Measurements from ENCODE around the gene ANAPC10. TPM values are rescaled to one million over a fixed set of nuclear protein-coding genes. Genes with fewer than 3 reads are reported as not detected.

Gene ANAPC10
- total RNA-seq, 1 experiment from 2014 or later = 27.2 TPM

GRCh38 chr4:145044341-145044740, 53.7 kb downstream of the ANAPC10 start:
- Histone ChIP-seq H3K9me3 (ENCODE audit: control insufficient read depth in 1 of 2, insufficient read depth in 1 of 2, low read depth in 1 of 2, low read length in 2 of 2) (no peaks in the 10 kb centered on the region), H3K9me2 (ENCODE audit: insufficient read depth) (no peaks in the 10 kb centered on the region), H3K27me3 (ENCODE audit: insufficient read depth, low read length) (no peaks in the 10 kb centered on the region), H3K4me3 (replicated peaks in 1 of 2; ENCODE audit: low read depth in 1 of 2, low read length in 2 of 2) (no peak overlapping the region), H3K27ac (ENCODE audit: low read depth, low read length) (no peak overlapping the region), H2AFZ (ENCODE audit: low read depth, low read length, poor library complexity, severe bottlenecking) (no peak overlapping the region), H3K4me1 (ENCODE audit: control insufficient read depth in 1 of 2, insufficient read depth in 2 of 2, low read length in 2 of 2) (no peaks in the 10 kb centered on the region), H3K9ac (ENCODE audit: low read length) (no peak overlapping the region), H4K20me1 (ENCODE audit: insufficient read depth) (no peaks in the 10 kb centered on the region), H3K36me3 (ENCODE audit: control insufficient read depth in 1 of 2, insufficient read depth in 2 of 2, low read length in 2 of 2) (no peaks in the 10 kb centered on the region), H3K79me2 (ENCODE audit: insufficient read depth, low read length) (peaks cover 7% of the 10 kb centered on the region), H3K4me2 (ENCODE audit: low read length) (no peak overlapping the region)
- TF ChIP-seq POLR2A (IDR thresholded peaks at IDR 0.05; ENCODE audit: borderline replicate concordance, extremely low read depth, insufficient read depth, insufficient read length) = no peak
- no peak for TF ChIP-seq FOSL1 (IDR thresholded peaks at IDR 0.05; ENCODE audit: low read depth)
- TF ChIP-seq ZNF274 (IDR thresholded peaks at IDR 0.05; ENCODE audit: low read depth, low read length) = no peak
- no peak for TF ChIP-seq YY1 (IDR thresholded peaks at IDR 0.05; ENCODE audit: extremely low read depth, insufficient replicate concordance, low read depth, low read length)
- no peak for TF ChIP-seq EZH2phosphoT487 (IDR thresholded peaks at IDR 0.05; ENCODE audit: borderline replicate concordance)
- no peak for TF ChIP-seq TCF7L2 (IDR thresholded peaks at IDR 0.05; ENCODE audit: borderline replicate concordance, extremely low read depth, insufficient read depth, insufficient read length)
- no peak for TF ChIP-seq REST (IDR thresholded peaks at IDR 0.05; ENCODE audit: low read depth)
- no peak for TF ChIP-seq ZBTB33 (IDR thresholded peaks at IDR 0.05; ENCODE audit: extremely low read depth, insufficient replicate concordance, low read length)
- no peak for TF ChIP-seq SRF (IDR thresholded peaks at IDR 0.05; ENCODE audit: low read depth)
- TF ChIP-seq MAX (IDR thresholded peaks at IDR 0.05) = no peak
- no peak for TF ChIP-seq EZH2 (IDR thresholded peaks at IDR 0.05)
- TF ChIP-seq EGR1 (IDR thresholded peaks at IDR 0.05; ENCODE audit: low read depth) = no peak
- no peak for TF ChIP-seq CTCF (IDR thresholded peaks at IDR 0.05 in 2 of 3, conservative IDR thresholded peaks at IDR 0.05 in 1 of 3; ENCODE audit: borderline replicate concordance in 1 of 3, insufficient read depth in 1 of 3, low read depth in 2 of 3, low read length in 2 of 3)
- no peak for TF ChIP-seq SIN3A (IDR thresholded peaks at IDR 0.05; ENCODE audit: low read depth)
- no peak for TF ChIP-seq SP1 (IDR thresholded peaks at IDR 0.05; ENCODE audit: low read depth)
- POLR2A ChIA-PET = no interaction called here
- ATAC-seq (no peak), DNase-seq (ENCODE audit: low read depth, low spot score) (no peak)
- RAD21 ChIA-PET (ENCODE audit: low non-redundant PET in 1 of 2, low total read pairs in 2 of 2, uncharacterized antibody in 2 of 2, unreplicated experiment in 2 of 2) = no interaction called here
- BruUV-seq (replicated peaks) = no TSS peak
- CTCF ChIA-PET = no interaction called here
- intact Hi-C loops (cut with micrococcal nuclease) = no loop called here

Measured in HCT116 (cell line).